SU-DHL-6 (cell line): ENCODE measurements around the gene ETFRF1.

Experiments
- H2AFZ ChIP-seq: fragments of 200-600 bp; sonication (generic); 2 replicates; pipeline ENCODE4 v1.6.1; 2014; ENCODE audit warnings: low read depth, mild to moderate bottlenecking, moderate library complexity, mixed read lengths, antibody characterized with exemption, low read length; ENCODE audit not compliant: severe bottlenecking
- H3F3A ChIP-seq: fragments of 200-600 bp; shearing (Covaris generic); 2 replicates; pipeline ENCODE4 v1.6.0; 2016; ENCODE audit warnings: antibody characterized with exemption, mild to moderate bottlenecking; ENCODE audit not compliant: insufficient read depth
- H3K27ac ChIP-seq: fragments of 200-600 bp; sonication (generic); 2 replicates; pipeline ENCODE4 v1.5.1; 2016; ENCODE audit warnings: low read depth, mild to moderate bottlenecking, low read length, moderate library complexity, mixed read lengths
- H3K27me3 ChIP-seq: fragments of 200-600 bp; sonication (generic), shearing (Covaris generic); 2 replicates; pipeline ENCODE4 v1.6.0; 2014; ENCODE audit warnings: mild to moderate bottlenecking, low read length
- H3K36me3 ChIP-seq: fragments of 200-600 bp; sonication (generic); 2 replicates; pipeline ENCODE4 v1.6.1; 2014; ENCODE audit warnings: mild to moderate bottlenecking, low read length, mixed read lengths
- H3K4me2 ChIP-seq: fragments of 300-600, 200-600 bp; shearing (Covaris generic), sonication (generic); 2 replicates; pipeline ENCODE4 v1.6.0; 2014; ENCODE audit warnings: low read length, low read depth, mild to moderate bottlenecking; ENCODE audit not compliant: poor library complexity, severe bottlenecking
- H3K4me3 ChIP-seq: fragments of 200-600 bp; sonication (generic); 2 replicates; pipeline ENCODE4 v1.5.1; 2014; ENCODE audit warnings: antibody characterized with exemption, low read length, mild to moderate bottlenecking, mixed read lengths; ENCODE audit not compliant: insufficient read depth, poor library complexity, severe bottlenecking
- H3K79me2 ChIP-seq: fragments of 200-600 bp; sonication (generic); 2 replicates; pipeline ENCODE4 v1.6.1; 2014; ENCODE audit warnings: mild to moderate bottlenecking, low read length, moderate library complexity; ENCODE audit not compliant: insufficient read depth
- H3K9ac ChIP-seq: fragments of 200-600 bp; sonication (generic); 2 replicates; pipeline ENCODE4 v1.7.0; 2014; ENCODE audit warnings: mild to moderate bottlenecking, low read length
- H3K9me2 ChIP-seq: fragments of 200-600 bp; sonication (generic); replicated peaks from 2 replicates; pipeline ENCODE4 v1.6.1; 2014; ENCODE audit warnings: low read length; ENCODE audit not compliant: insufficient read depth
- H3K9me3 ChIP-seq: fragments of 200-600 bp; sonication (generic); 2 replicates; pipeline ENCODE4 v1.6.1; 2014; ENCODE audit warnings: low read length, mixed read lengths; ENCODE audit not compliant: insufficient read depth
- H4K20me1 ChIP-seq: fragments of 200-600 bp; sonication (generic); 2 replicates; pipeline ENCODE4 v1.6.1; 2014; ENCODE audit warnings: low read depth, mild to moderate bottlenecking, antibody characterized with exemption, low read length, moderate library complexity, mixed read lengths
- CTCF ChIP-seq: fragments of 200-600 bp; sonication (generic); IDR thresholded peaks from one replicate; pipeline ENCODE4 v1.5.1; 2017; ENCODE audit warnings: antibody characterized with exemption, mild to moderate bottlenecking, low read length, moderate library complexity; ENCODE audit not compliant: insufficient read depth, poor library complexity, severe bottlenecking
- EZH2phosphoT487 ChIP-seq: fragments of 200-600 bp; sonication (generic), shearing (Covaris generic); conservative IDR thresholded peaks from 2 replicates; pipeline ENCODE4 v1.6.1; 2018; ENCODE audit warnings: mild to moderate bottlenecking, antibody characterized with exemption, low read length, moderate library complexity, mixed read lengths

Gene ETFRF1

GRCh38 chr12:25236190-25236589 is 41.2 kb downstream of the ETFRF1 start:
- H3K9me3 ChIP-seq, result no peaks in the 10 kb centered on the region
- H3K9ac ChIP-seq, result no peak overlapping the region
- H3K4me2 ChIP-seq, result no peak overlapping the region
- no peaks in the 10 kb centered on the region for H3K9me2 ChIP-seq
- TF ChIP-seq CTCF (no peak), EZH2phosphoT487 (no peak)
- peaks cover 32% of the 10 kb centered on the region for H3K79me2 ChIP-seq
- H3K27ac ChIP-seq, result no peak overlapping the region
- H3K27me3 ChIP-seq, result no peaks in the 10 kb centered on the region
- H2AFZ ChIP-seq, result no peak overlapping the region
- no peak overlapping the region for H3K4me3 ChIP-seq
- peaks cover under 1% of the 10 kb centered on the region; the same call in 1 of the 2 replicates for H3F3A ChIP-seq
- no peaks in the 10 kb centered on the region; the same call in 1 of the 2 replicates for H4K20me1 ChIP-seq
- H3K36me3 ChIP-seq, result peaks cover 11% of the 10 kb centered on the region; the same call in 1 of the 2 replicates

- TF ChIP-seq EZH2phosphoT487 (no peak), CTCF (no peak)
- no peak overlapping the region for H3K4me2 ChIP-seq
- H2AFZ ChIP-seq, result no peak overlapping the region
- H3K27ac ChIP-seq, result no peak overlapping the region
- H3K79me2 ChIP-seq, result peaks cover 29% of the 10 kb centered on the region
- H3K36me3 ChIP-seq, result peaks cover 11% of the 10 kb centered on the region; the same call in 1 of the 2 replicates
- H3F3A ChIP-seq, result peaks cover 5% of the 10 kb centered on the region; the same call in 1 of the 2 replicates
- no peak overlapping the region for H3K9ac ChIP-seq
- no peaks in the 10 kb centered on the region for H3K27me3 ChIP-seq
- H3K9me3 ChIP-seq, result no peaks in the 10 kb centered on the region
- no peaks in the 10 kb centered on the region; the same call in 1 of the 2 replicates for H4K20me1 ChIP-seq
- no peaks in the 10 kb centered on the region for H3K9me2 ChIP-seq
- no peak overlapping the region for H3K4me3 ChIP-seq
These were observed 41.6 kb downstream of the ETFRF1 start for GRCh38 chr12:25236626-25237025.

GRCh38 chr12:25241167-25242020 is 46.4 kb downstream of the ETFRF1 start:
- peaks cover 26% of the 10 kb centered on the region; the same call in 1 of the 2 replicates for H3F3A ChIP-seq
- H3K9ac ChIP-seq, result no peak overlapping the region
- no peaks in the 10 kb centered on the region for H4K20me1 ChIP-seq
- peak; percentile 95 for TF ChIP-seq CTCF
- no peak for TF ChIP-seq EZH2phosphoT487
- peak overlapping the region; percentile 42 for H3K4me2 ChIP-seq
- peaks cover 38% of the 10 kb centered on the region for H3K79me2 ChIP-seq
- no peak overlapping the region for H2AFZ ChIP-seq
- no peaks in the 10 kb centered on the region for H3K9me3 ChIP-seq
- no peaks in the 10 kb centered on the region for H3K27me3 ChIP-seq
- peak overlapping the region; percentile 13; the same call in 1 of the 2 replicates for H3K27ac ChIP-seq
- H3K9me2 ChIP-seq, result no peaks in the 10 kb centered on the region
- H3K36me3 ChIP-seq, result 0 out of 2 replicates have a peak, but pooled peaks cover 3% of the 10 kb centered on the region
- no peak overlapping the region for H3K4me3 ChIP-seq
